HepG2 (cell line): ENCODE measurements around the gene VWA5B1. TPM values are rescaled to one million over a fixed set of nuclear protein-coding genes. Genes with fewer than 3 reads are reported as not detected.

Source experiments
- ATAC-seq: fragments of 200-7000 bp; cut with Tn5 transposase; 3 replicates; pipeline ENCODE4 v1.9.1; 2020; ENCODE audit warnings: mild to moderate bottlenecking, moderate library complexity
- BruUV-seq: library from RNA; stranded (reverse); fragments of 400-500 nt; replicated peaks from 2 replicates; lab custom pipeline; 2021; lab: Mats Ljungman, UMichigan
- CTCF ChIA-PET: fragments of 300-600 bp; formaldehyde crosslinking; extraction: SDS; loops from one replicate; lab custom pipeline; 2021; ENCODE audit warnings: low total read pairs, inconsistent platforms, low intra/inter-chr PET ratio; lab: Yijun Ruan, JAX
- POLR2A ChIA-PET: fragments of 350-600 bp; sonication (Branson Sonifier 250); formaldehyde crosslinking; loops from one replicate; lab custom pipeline; 2020; ENCODE audit warnings: antibody characterized with exemption, inconsistent platforms; lab: Yijun Ruan, JAX
- DNase-seq: peaks from one replicate; pipeline ENCODE4 v3.0.0-alpha.2; 2015; ENCODE audit warnings: low spot score
- FAIRE-seq: peaks from 3 replicates; lab custom pipeline; 2011; peaks lifted over from hg19 to GRCh38; lab: Jason Lieb, UNC
- H2AFZ ChIP-seq: one replicate; pipeline ENCODE4 v1.6.1; 2011; ENCODE audit warnings: low read length, inconsistent platforms
- H3K27ac ChIP-seq: fragments of 300-600 bp; 3 replicates; pipeline ENCODE4 v1.8.0; 2011; ENCODE audit warnings: mixed run types, mild to moderate bottlenecking, mixed read lengths, low read length, inconsistent platforms; ENCODE audit not compliant: insufficient read depth; ENCODE audit errors: extremely low read length
- H3K27me3 ChIP-seq, 2 experiments: fragments of 200-600 bp in 1 of 2; 2 replicates in 1 of 2; 3 replicates in 1 of 2; pipeline versions ENCODE4 v1.6.0 to v1.8.0; 2011; ENCODE audit warnings: low read length in 2 of 2, mild to moderate bottlenecking in 2 of 2, moderate library complexity in 2 of 2, inconsistent platforms in 1 of 2; ENCODE audit not compliant: insufficient read depth in 2 of 2, control insufficient read depth in 1 of 2
- H3K36me3 ChIP-seq, 2 experiments: fragments of 200-600 bp in 1 of 2; replicated peaks in 1 of 2; 2 replicates in 1 of 2; 3 replicates in 1 of 2; pipeline versions ENCODE4 v1.5.1 to v1.8.0; 2011; ENCODE audit warnings: low read length in 2 of 2, inconsistent platforms in 1 of 2; ENCODE audit not compliant: insufficient read depth in 2 of 2, control insufficient read depth in 1 of 2
- H3K4me1 ChIP-seq: 2 replicates; pipeline ENCODE4 v1.5.1; 2012; ENCODE audit warnings: low read length, inconsistent platforms; ENCODE audit not compliant: insufficient read depth
- H3K4me2 ChIP-seq: 2 replicates; pipeline ENCODE4 v1.6.0; 2011; ENCODE audit warnings: low read depth, low read length, inconsistent platforms
- H3K4me3 ChIP-seq, 3 experiments: fragments of 200-600 bp in 1 of 3; sonication (generic), shearing (Covaris generic) in 1 of 3; replicated peaks in 1 of 3; 2 replicates each; pipeline ENCODE4 v1.5.1; 2011 to 2016; ENCODE audit warnings: low read length in 3 of 3, inconsistent platforms in 2 of 3, low read depth in 2 of 3, mild to moderate bottlenecking in 2 of 3, control low read depth in 1 of 3, mixed read lengths in 1 of 3; ENCODE audit not compliant: insufficient read depth in 1 of 3
- H3K79me2 ChIP-seq: one replicate; pipeline ENCODE4 v1.6.1; 2011; ENCODE audit warnings: low read length, inconsistent platforms; ENCODE audit not compliant: insufficient read depth
- H3K9ac ChIP-seq: 2 replicates; pipeline ENCODE4 v1.6.0; 2011; ENCODE audit warnings: mild to moderate bottlenecking, low read depth, low read length, inconsistent platforms; ENCODE audit not compliant: insufficient read depth
- H3K9me3 ChIP-seq: 2 replicates; pipeline ENCODE4 v1.5.1; 2012; ENCODE audit warnings: mild to moderate bottlenecking, low read length
- H4K20me1 ChIP-seq: 2 replicates; pipeline ENCODE4 v1.6.0; 2011; ENCODE audit warnings: inconsistent platforms, mild to moderate bottlenecking, low read length, moderate library complexity; ENCODE audit not compliant: insufficient read depth
- FOXC1 ChIP-seq: sonication (generic); formaldehyde crosslinking; IDR thresholded peaks from 2 replicates; pipeline ENCODE4 v1.8.0; 2022; ENCODE audit warnings: mild to moderate bottlenecking, missing genetic modification reagents, borderline replicate concordance
- IKZF4 ChIP-seq: sonication (generic); formaldehyde crosslinking; IDR thresholded peaks from 2 replicates; pipeline ENCODE4 v1.5.1; 2020; ENCODE audit warnings: borderline replicate concordance, mild to moderate bottlenecking, low read depth, missing genetic modification reagents; ENCODE audit errors: not compliant biosample characterization
- MXI1 ChIP-seq: IDR thresholded peaks from 3 replicates; pipeline ENCODE4 v1.6.1; 2012; ENCODE audit warnings: low read depth, low read length, inconsistent platforms, borderline replicate concordance
- NFE2L1 ChIP-seq: sonication (generic); formaldehyde crosslinking; IDR thresholded peaks from 2 replicates; pipeline ENCODE4 v1.4.0; 2020; ENCODE audit warnings: missing genetic modification reagents, mild to moderate bottlenecking, borderline replicate concordance
- NFE2L2 ChIP-seq: fragments of 150-350 bp; IDR thresholded peaks from 2 replicates; pipeline ENCODE4 v1.6.1; 2014; ENCODE audit warnings: low read length
- NR2C2 ChIP-seq: sonication (generic); formaldehyde crosslinking; IDR thresholded peaks from 2 replicates; pipeline ENCODE4 v1.4.0; 2020; ENCODE audit warnings: missing genetic modification reagents, mild to moderate bottlenecking, moderate library complexity, borderline replicate concordance
- POLR2G ChIP-seq: fragments of 200-400 bp; formaldehyde crosslinking; IDR thresholded peaks from 2 replicates; pipeline ENCODE4 v1.6.1; 2018; ENCODE audit warnings: mild to moderate bottlenecking, low read depth, low read length, moderate library complexity
- PTBP1 ChIP-seq: fragments of 200-400 bp; formaldehyde crosslinking; IDR thresholded peaks from 2 replicates; pipeline ENCODE4 v1.6.1; 2018; ENCODE audit warnings: low read length, low read depth; ENCODE audit not compliant: poor library complexity, severe bottlenecking
- SMAD3 ChIP-seq: sonication (generic); formaldehyde crosslinking; IDR thresholded peaks from 2 replicates; pipeline ENCODE4 v1.4.0; 2020; ENCODE audit warnings: missing genetic modification reagents
- SMARCE1 ChIP-seq: fragments of 450-650 bp; IDR thresholded peaks from 2 replicates; pipeline ENCODE4 v1.6.1; 2017; ENCODE audit warnings: borderline replicate concordance
- SP140L ChIP-seq: sonication (generic); formaldehyde crosslinking; IDR thresholded peaks from 2 replicates; pipeline ENCODE4 v1.4.0; 2020; ENCODE audit warnings: missing genetic modification reagents, borderline replicate concordance
- TIGD3 ChIP-seq: sonication (generic); formaldehyde crosslinking; IDR thresholded peaks from 2 replicates; pipeline ENCODE4 v1.5.1; 2020; ENCODE audit warnings: mild to moderate bottlenecking, missing genetic modification reagents, borderline replicate concordance
- UBTF ChIP-seq: sonication (generic); formaldehyde crosslinking; IDR thresholded peaks from 2 replicates; pipeline ENCODE4 v1.4.0; 2020; ENCODE audit warnings: mild to moderate bottlenecking, missing genetic modification reagents
- ZNF101 ChIP-seq: sonication (generic); formaldehyde crosslinking; IDR thresholded peaks from 2 replicates; pipeline ENCODE4 v1.4.0; 2020; ENCODE audit warnings: mild to moderate bottlenecking, low read depth, missing genetic modification reagents, borderline replicate concordance
- ZNF224 ChIP-seq: sonication (generic); formaldehyde crosslinking; IDR thresholded peaks from 2 replicates; pipeline ENCODE4 v1.5.0; 2020; ENCODE audit warnings: mild to moderate bottlenecking, missing genetic modification reagents
- ZNF326 ChIP-seq: sonication (generic); formaldehyde crosslinking; IDR thresholded peaks from 2 replicates; pipeline ENCODE4 v1.4.0; 2020; ENCODE audit warnings: missing genetic modification reagents, borderline replicate concordance
- ZNF614 ChIP-seq: IDR thresholded peaks from 2 replicates; pipeline ENCODE4 v1.6.1; 2018; ENCODE audit warnings: missing biosample characterization, missing genetic modification reagents, inconsistent platforms, borderline replicate concordance
- WGBS: methylation state at CpG from one replicate; pipeline ENCODE4 v1.1.6; 2017; ENCODE audit warnings: low lambda C conversion rate; 5-methylcytosine and 5-hydroxymethylcytosine counted together
- in situ Hi-C: cut with HindIII; loops from 2 replicates; pipeline ENCODE4 v1.10.0; 2017; ENCODE audit warnings: low pct_unique_long_range_greater_than_20kb; ENCODE audit not compliant: extremely low pct_ligation_motif_present
- intact Hi-C: fragments of 100-400 bp; cut with micrococcal nuclease; formaldehyde crosslinking; loops from one replicate; pipeline ENCODE4 v1.10.0; 2022; ENCODE audit not compliant: unreplicated experiment
- polyA plus RNA-seq, 8 experiments: library from polyadenylated mRNA; depleted of rRNA in 3 of 8; stranded (reverse) in 7 of 8; unstranded in 1 of 8; fragments of >200 nt; fragmentation: Illumina TruSeq in 4 of 8; extraction: Trizol in 4 of 8; gene quantifications; 2 replicates each; pipeline versions ENCODE4 v1.2.1 to v1.2.3, GENCODE V29; 2011 to 2016; ENCODE audit warnings: low read depth in 4 of 8, missing spikeins in 1 of 8, mixed read lengths in 1 of 8; ENCODE audit not compliant: insufficient read depth in 1 of 8
- total RNA-seq, 5 experiments: library from RNA; depleted of rRNA; stranded (reverse); fragments of >200 nt; fragmentation: Illumina TruSeq; extraction: Trizol; gene quantifications; 2 replicates each; pipeline ENCODE4 v1.2.3, GENCODE V29; 2016; ENCODE audit warnings: low read depth in 1 of 5

VWA5B1 gene
- total and polyA plus RNA-seq, 2 of the 13 experiments (the other 11 are each of a cell fraction or from before 2014, with no cell fraction given), result not detected

DNA sequence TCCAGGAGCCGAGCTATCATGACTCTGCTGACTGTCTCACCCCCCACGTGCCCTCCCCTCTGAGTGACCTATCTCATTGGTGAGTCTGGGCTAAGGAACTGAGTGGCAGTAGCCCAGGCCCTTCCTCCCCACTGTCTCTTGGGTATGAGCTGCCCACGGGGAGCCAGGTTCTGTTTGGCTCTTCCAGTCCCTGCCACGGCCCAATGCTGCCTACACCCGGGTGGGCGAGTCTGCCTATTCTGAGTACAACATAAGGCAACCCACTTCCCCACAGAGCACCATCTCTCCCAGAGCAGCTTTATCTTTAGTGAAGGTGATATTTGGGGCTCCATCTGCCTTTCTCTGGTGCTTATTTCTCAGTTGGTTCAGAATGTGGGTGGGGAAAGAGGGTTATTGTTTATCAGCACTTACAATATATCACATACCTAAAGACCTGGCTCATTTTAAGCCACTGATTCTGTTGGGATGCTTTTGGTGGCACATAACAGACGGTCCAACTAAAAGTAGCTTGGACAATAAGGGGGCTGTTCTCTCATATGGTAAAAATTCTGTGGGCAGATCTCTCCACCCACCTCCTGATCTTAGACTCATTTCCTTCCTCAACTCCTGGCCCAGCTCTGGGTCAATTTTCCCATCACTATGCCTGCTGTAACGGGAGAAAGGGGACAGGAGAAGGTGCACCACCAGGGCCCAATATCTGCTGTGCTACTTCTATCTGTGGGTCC, 27.7 kb upstream of the VWA5B1 start (continued):
- TF ChIP-seq ZNF224 (CRISPR knock-in tag) (no peak), ZNF614 (CRISPR knock-in tag) (no peak), FOXC1 (CRISPR knock-in tag) (no peak), IKZF4 (no peak), SMARCE1 (no peak)

GRCh38 chr1:20265250-20265649, 25.4 kb upstream of the VWA5B1 start:
- no peaks in the 10 kb centered on the region for H3K4me1 ChIP-seq
- ATAC-seq (no peak), FAIRE-seq (no peak), DNase-seq (no peak)
- intact Hi-C loops (no loop called here), in situ Hi-C loops (no loop called here)
- no peaks in the 10 kb centered on the region for H3K9me3 ChIP-seq
- H3K4me2 ChIP-seq, result no peak overlapping the region
- no TSS peak for BruUV-seq
- TF ChIP-seq MXI1 (no peak), ZNF326 (CRISPR knock-in tag) (no peak), NFE2L1 (CRISPR knock-in tag) (no peak), NFE2L2 (no peak), ZNF101 (CRISPR knock-in tag) (no peak), PTBP1 (no peak), SMAD3 (CRISPR knock-in tag) (no peak), UBTF (CRISPR knock-in tag) (no peak), NR2C2 (CRISPR knock-in tag) (no peak), SP140L (CRISPR knock-in tag) (no peak), TIGD3 (CRISPR knock-in tag) (no peak), POLR2G (no peak)
- ChIA-PET CTCF (no interaction called here), POLR2A (no interaction called here)
- H4K20me1 ChIP-seq, result no peaks in the 10 kb centered on the region
- H3K4me3 ChIP-seq, result no peak overlapping the region
- H3K27ac ChIP-seq, result no peak overlapping the region
- 0% methylated on average over 4 of the region's 4 CpGs for WGBS
- no peak overlapping the region for H3K9ac ChIP-seq
- peaks cover 0 to 7% of the 10 kb centered on the region in 2 experiments; a peak in 2 of 5 replicates for H3K27me3 ChIP-seq
- H3K36me3 ChIP-seq, result no peaks in the 10 kb centered on the region
- H2AFZ ChIP-seq, result no peak overlapping the region
- no peaks in the 10 kb centered on the region for H3K79me2 ChIP-seq
